RWPE2 (cell line): Measurements from ENCODE around the gene GSTM4.
"Not testable (repeated sequence)": the region's sequence is repeated elsewhere in the genome, so short reads cannot be mapped to it uniquely, and the experiment has no call there.

Source experiments
- ATAC-seq: fragments of 200-7000 bp; cut with Tn5 transposase; 3 replicates; pipeline ENCODE4 v1.9.1; 2021; ENCODE audit warnings: low read depth
- DNase-seq: peaks from one replicate; pipeline ENCODE4 v3.0.0-alpha.2; 2020; ENCODE audit warnings: low spot score
- H3K27ac ChIP-seq: fragments of 450-650 bp; 2 replicates; pipeline ENCODE4 v1.5.1; 2017; ENCODE audit warnings: mild to moderate bottlenecking; ENCODE audit not compliant: poor library complexity, severe bottlenecking
- H3K27me3 ChIP-seq: fragments of 250-450 bp; sonication (Bioruptor Pico); 2 replicates; pipeline ENCODE4 v1.5.1; 2021; ENCODE audit warnings: mild to moderate bottlenecking, moderate library complexity; ENCODE audit not compliant: insufficient read depth, poor library complexity, severe bottlenecking
- H3K36me3 ChIP-seq: fragments of 250-450 bp; sonication (Bioruptor Pico); 2 replicates; pipeline ENCODE4 v1.5.1; 2020; ENCODE audit warnings: low read depth, mild to moderate bottlenecking, moderate library complexity
- H3K4me1 ChIP-seq: fragments of 250-450 bp; sonication (Bioruptor Pico); 2 replicates; pipeline ENCODE4 v1.5.1; 2021; ENCODE audit warnings: mild to moderate bottlenecking, moderate library complexity; ENCODE audit not compliant: insufficient read depth, poor library complexity, severe bottlenecking
- H3K4me3 ChIP-seq: fragments of 250-450 bp; sonication (Bioruptor Pico); 2 replicates; pipeline ENCODE4 v1.5.1; 2021; ENCODE audit warnings: mild to moderate bottlenecking, moderate library complexity; ENCODE audit not compliant: severe bottlenecking
- H3K9me3 ChIP-seq: fragments of 250-450 bp; sonication (Bioruptor Pico); 2 replicates; pipeline ENCODE4 v1.5.1; 2021; ENCODE audit warnings: mild to moderate bottlenecking, moderate library complexity; ENCODE audit not compliant: severe bottlenecking
- TF ChIP-seq, protein P1 (sequence below): fragments of 450-650 bp; IDR thresholded peaks from one replicate; pipeline ENCODE4 v1.5.1; 2017; ENCODE audit warnings: mild to moderate bottlenecking, moderate library complexity; ENCODE audit not compliant: poor library complexity, severe bottlenecking

The GSTM4 gene

GRCh38 chr1:109658533-109659042 is 2.7 kb downstream of the GSTM4 start:
- TF ChIP-seq, protein P1, sequence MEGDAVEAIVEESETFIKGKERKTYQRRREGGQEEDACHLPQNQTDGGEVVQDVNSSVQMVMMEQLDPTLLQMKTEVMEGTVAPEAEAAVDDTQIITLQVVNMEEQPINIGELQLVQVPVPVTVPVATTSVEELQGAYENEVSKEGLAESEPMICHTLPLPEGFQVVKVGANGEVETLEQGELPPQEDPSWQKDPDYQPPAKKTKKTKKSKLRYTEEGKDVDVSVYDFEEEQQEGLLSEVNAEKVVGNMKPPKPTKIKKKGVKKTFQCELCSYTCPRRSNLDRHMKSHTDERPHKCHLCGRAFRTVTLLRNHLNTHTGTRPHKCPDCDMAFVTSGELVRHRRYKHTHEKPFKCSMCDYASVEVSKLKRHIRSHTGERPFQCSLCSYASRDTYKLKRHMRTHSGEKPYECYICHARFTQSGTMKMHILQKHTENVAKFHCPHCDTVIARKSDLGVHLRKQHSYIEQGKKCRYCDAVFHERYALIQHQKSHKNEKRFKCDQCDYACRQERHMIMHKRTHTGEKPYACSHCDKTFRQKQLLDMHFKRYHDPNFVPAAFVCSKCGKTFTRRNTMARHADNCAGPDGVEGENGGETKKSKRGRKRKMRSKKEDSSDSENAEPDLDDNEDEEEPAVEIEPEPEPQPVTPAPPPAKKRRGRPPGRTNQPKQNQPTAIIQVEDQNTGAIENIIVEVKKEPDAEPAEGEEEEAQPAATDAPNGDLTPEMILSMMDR = no peak

GRCh38 chr1:109659145-109659544 is 3.2 kb downstream of the GSTM4 start:
- DNase-seq (no peak), ATAC-seq (no peak)
- TF ChIP-seq, protein P1 = no peak
- H3K27ac ChIP-seq = no peak overlapping the region
- no peaks in the 10 kb centered on the region for H3K9me3 ChIP-seq
- no peak overlapping the region for H3K4me3 ChIP-seq
- no peaks in the 10 kb centered on the region for H3K36me3 ChIP-seq
- H3K27me3 ChIP-seq = no peaks in the 10 kb centered on the region
- H3K4me1 ChIP-seq = peaks cover 10% of the 10 kb centered on the region

More at GRCh38 chr1:109658533-109659042, 2.7 kb downstream of the GSTM4 start:
- DNase-seq (no peak), ATAC-seq (no peak)
- H3K4me3 ChIP-seq = no peak overlapping the region
- H3K27ac ChIP-seq = no peak overlapping the region
- H3K27me3 ChIP-seq = no peaks in the 10 kb centered on the region
- peaks cover 8% of the 10 kb centered on the region for H3K4me1 ChIP-seq
- H3K36me3 ChIP-seq = no peaks in the 10 kb centered on the region
- H3K9me3 ChIP-seq = no peaks in the 10 kb centered on the region

DNA sequence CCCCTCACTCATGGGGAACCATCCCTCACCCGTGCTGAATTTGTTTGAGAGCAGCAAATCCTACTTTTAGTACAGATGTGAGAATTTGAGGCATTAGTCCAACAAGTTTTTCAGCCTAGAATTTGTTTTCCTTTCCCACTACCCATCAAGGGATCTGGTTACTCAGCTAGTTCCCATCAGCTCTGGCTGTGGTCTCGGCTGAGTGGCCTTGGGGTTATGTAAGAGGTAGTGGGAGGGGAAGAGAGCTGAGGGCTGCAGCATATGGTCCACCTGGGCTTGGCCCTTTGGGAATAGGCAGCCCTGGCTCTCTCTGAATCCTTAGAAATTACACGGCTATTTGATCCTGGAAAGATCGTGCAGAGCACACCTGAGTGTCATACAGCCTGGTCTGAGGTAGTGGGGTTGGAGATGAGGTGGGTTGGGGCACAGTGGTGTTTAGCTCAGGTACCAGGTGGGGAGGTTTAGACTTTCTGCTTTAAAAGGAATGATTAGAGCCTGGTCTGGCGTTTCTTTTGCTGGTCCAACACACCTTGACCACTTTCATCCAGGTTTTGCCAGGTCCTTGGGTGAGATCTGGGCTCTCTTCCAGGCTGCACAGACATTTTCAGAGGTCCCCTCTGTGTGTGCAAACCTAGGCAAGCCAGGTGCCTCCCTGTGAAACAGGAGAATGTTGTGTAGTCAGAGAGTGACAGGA is 4.2 kb downstream of the GSTM4 start:
- Histone ChIP-seq H3K27me3 (no peaks in the 10 kb centered on the region), H3K27ac (no peak overlapping the region), H3K36me3 (no peaks in the 10 kb centered on the region), H3K9me3 (no peaks in the 10 kb centered on the region), H3K4me1 (peaks cover 8% of the 10 kb centered on the region), H3K4me3 (no peak overlapping the region)
- TF ChIP-seq, protein P1 = no peak
- DNase-seq (no peak), ATAC-seq (no peak)

DNA sequence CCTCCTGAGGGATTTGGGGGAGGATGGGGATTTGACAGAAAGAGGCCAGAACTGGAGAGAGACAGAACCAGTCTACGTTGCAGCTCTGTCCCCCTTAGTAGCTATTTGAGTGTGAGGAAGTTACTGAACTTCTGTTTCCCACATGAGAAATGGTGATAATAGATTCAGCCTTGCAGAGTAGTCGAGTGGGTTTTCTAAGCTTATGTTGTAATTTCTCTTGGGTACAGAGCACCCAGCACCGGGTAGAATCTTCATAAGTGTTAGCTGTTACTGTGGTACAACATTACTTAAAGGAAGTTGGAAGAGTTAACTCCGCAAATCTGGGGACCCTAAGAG is 4.8 kb downstream of the GSTM4 start:
- H3K9me3 ChIP-seq, DNase-seq, ATAC-seq, H3K27me3 ChIP-seq, H3K4me1 ChIP-seq, H3K27ac ChIP-seq, H3K4me3 ChIP-seq, H3K36me3 ChIP-seq: not testable (repeated sequence)

DNA sequence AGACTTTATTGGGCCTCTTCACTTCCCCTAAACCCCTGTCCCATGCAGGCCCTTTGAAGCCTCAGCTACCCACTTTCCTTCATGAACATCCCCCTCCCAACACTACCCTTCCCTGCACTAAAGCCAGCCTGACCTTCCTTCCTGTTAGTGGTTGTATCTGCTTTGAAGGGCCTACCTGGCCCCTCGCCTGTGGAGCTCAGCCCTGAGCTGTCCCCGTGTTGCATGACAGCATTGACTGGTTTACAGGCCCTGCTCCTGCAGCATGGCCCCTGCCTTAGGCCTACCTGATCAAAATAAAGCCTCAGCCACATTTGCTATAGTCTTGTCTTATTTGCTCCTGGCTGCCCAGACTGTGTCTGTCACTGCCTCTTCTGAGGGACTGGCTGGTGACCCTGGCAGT is 5.5 kb downstream of the GSTM4 start:
- DNase-seq (no peak), ATAC-seq (no peak)
- no peaks in the 10 kb centered on the region for H3K27me3 ChIP-seq
- no peak overlapping the region for H3K27ac ChIP-seq
- H3K36me3 ChIP-seq = no peaks in the 10 kb centered on the region
- H3K4me3 ChIP-seq = no peak overlapping the region
- TF ChIP-seq, protein P1 = no peak
- peaks cover 3% of the 10 kb centered on the region for H3K4me1 ChIP-seq
- no peaks in the 10 kb centered on the region for H3K9me3 ChIP-seq
